ENCODE results near the gene CLPX.
"Not testable (repeated sequence)": the region's sequence is repeated elsewhere in the genome, so short reads cannot be mapped to it uniquely, and the experiment has no call there.

The CLPX gene

GRCh38 chr15:65172531-65172930 is 12.6 kb downstream of the CLPX start:
- no peak for DNase-seq (ENCODE audit: low spot score)

- no peak for DNase-seq (ENCODE audit: low spot score)
Measured at GRCh38 chr15:65171428-65171827, 13.7 kb downstream of the CLPX start.

- no peak for DNase-seq (ENCODE audit: low spot score)
Measured at GRCh38 chr15:65165875-65166274, 19.3 kb downstream of the CLPX start.

GRCh38 chr15:65164139-65164538 is 21.0 kb downstream of the CLPX start:
- no peak for DNase-seq (ENCODE audit: low spot score)

- DNase-seq (ENCODE audit: low spot score): no peak
Measured at GRCh38 chr15:65163041-65163440, 22.1 kb downstream of the CLPX start.

- DNase-seq (ENCODE audit: low spot score): no peak
Measured at GRCh38 chr15:65156692-65157091, 28.4 kb downstream of the CLPX start.

GRCh38 chr15:65154720-65155119 is 30.4 kb downstream of the CLPX start:
- no peak for DNase-seq (ENCODE audit: low spot score)

GRCh38 chr15:65147902-65148301 is 37.2 kb downstream of the CLPX start:
- no peak for DNase-seq (ENCODE audit: low spot score)

- no peak for DNase-seq (ENCODE audit: low spot score)
Measured at GRCh38 chr15:65146438-65146837, 38.7 kb downstream of the CLPX start.

- DNase-seq (ENCODE audit: low spot score): not testable (repeated sequence)
Measured at GRCh38 chr15:65138631-65139030, 46.5 kb downstream of the CLPX start.

GRCh38 chr15:65137893-65138292 is 47.2 kb downstream of the CLPX start:
- DNase-seq (ENCODE audit: low spot score): not testable (repeated sequence)

- DNase-seq (ENCODE audit: low spot score): not testable (repeated sequence)
Measured at GRCh38 chr15:65137089-65137488, 48.1 kb downstream of the CLPX start.

GRCh38 chr15:65134538-65134937 is 50.6 kb downstream of the CLPX start:
- no peak for DNase-seq (ENCODE audit: low spot score)

GRCh38 chr15:65133548-65134200 is 51.5 kb downstream of the CLPX start, which contains the start of gene PDCD7:
PDCD7 (minus strand) TSS chr15:65133808; CDS start chr15:65133781, 27 bp downstream.
- peak; percentile 83 for DNase-seq (ENCODE audit: low spot score)

- peak; percentile 1 for DNase-seq (ENCODE audit: low spot score)
Measured at GRCh38 chr15:65132878-65133547, 52.1 kb downstream of the CLPX start.

- DNase-seq (ENCODE audit: low spot score): no peak
Measured at GRCh38 chr15:65130941-65131340, 54.2 kb downstream of the CLPX start.

GRCh38 chr15:65115542-65115941 is 69.6 kb downstream of the CLPX start:
- DNase-seq (ENCODE audit: low spot score): no peak

- no peak for DNase-seq (ENCODE audit: low spot score)
Measured at GRCh38 chr15:65115086-65115485, 70.1 kb downstream of the CLPX start, which contains the start of gene UBAP1L. UBAP1L (minus strand) TSS chr15:65115200; CDS start chr15:65106215, 8,985 bp downstream.

GRCh38 chr15:65110676-65111292 is 74.4 kb downstream of the CLPX start:
- DNase-seq (ENCODE audit: low spot score): no peak

GRCh38 chr15:65106011-65106590 is 79.0 kb downstream of the CLPX start:
- no peak for DNase-seq (ENCODE audit: low spot score)

GRCh38 chr15:65105038-65105437 is 80.1 kb downstream of the CLPX start:
- DNase-seq (ENCODE audit: low spot score): no peak

GRCh38 chr15:65102912-65103311 is 82.2 kb downstream of the CLPX start:
- DNase-seq (ENCODE audit: low spot score): no peak
